ENCODE results near the gene CD84.

Gene CD84

GRCh38 chr1:160544647-160545046, 34.6 kb downstream of the CD84 start:
- no peak overlapping the region for H2BK15ac ChIP-seq (ENCODE audit: low read depth, poor library complexity, severe bottlenecking)
- H2AFZ ChIP-seq (ENCODE audit: low read depth, low read length): no peak overlapping the region
- no peak overlapping the region for H3K23ac ChIP-seq (ENCODE audit: low read length in 2 of 2)
- H2BK5ac ChIP-seq (ENCODE audit: low read depth, low read length, poor library complexity, severe bottlenecking): no peak overlapping the region
- H4K91ac ChIP-seq (ENCODE audit: low read length): no peak overlapping the region
- WGBS: 100% methylated on average over 1 of the region's 1 CpG
- H3K4ac ChIP-seq (ENCODE audit: low read depth in 1 of 2, low read length in 2 of 2): no peak overlapping the region
- no peak overlapping the region for H2BK12ac ChIP-seq (ENCODE audit: low read length in 2 of 2)
- peak; percentile 22 for DNase-seq
- H3K9ac ChIP-seq (ENCODE audit: low read length): no peak overlapping the region
- no peak overlapping the region for H3K14ac ChIP-seq (ENCODE audit: low read length in 2 of 2)
- no peaks in the 10 kb centered on the region for H3K36me3 ChIP-seq (ENCODE audit: control insufficient read depth in 1 of 2, insufficient read depth in 2 of 2, low read depth in 1 of 2, low read length in 2 of 2)
- no peak overlapping the region for H3K18ac ChIP-seq (ENCODE audit: low read depth in 1 of 2, low read length in 2 of 2)
- H3K9me3 ChIP-seq (ENCODE audit: control insufficient read depth, low read length): no peaks in the 10 kb centered on the region
- H3K27me3 ChIP-seq (ENCODE audit: control insufficient read depth in 1 of 2, insufficient read depth in 1 of 2, low read length in 2 of 2): no peaks in the 10 kb centered on the region
- H3K4me2 ChIP-seq (ENCODE audit: low read length, poor library complexity, severe bottlenecking): no peak overlapping the region
- no peak overlapping the region for H3K4me3 ChIP-seq (ENCODE audit: insufficient read depth in 1 of 2, low read depth in 1 of 2, low read length in 2 of 2)
- no peak overlapping the region for H2AK5ac ChIP-seq (ENCODE audit: low read length, severe bottlenecking)
- H3K4me1 ChIP-seq (ENCODE audit: control insufficient read depth, insufficient read depth, low read depth, low read length): peaks cover 5% of the 10 kb centered on the region
- no peak overlapping the region for H3K27ac ChIP-seq (ENCODE audit: low read length, poor library complexity, severe bottlenecking)
- H4K8ac ChIP-seq (ENCODE audit: low read length): no peak overlapping the region
- H3K79me1 ChIP-seq (replicated peaks; ENCODE audit: low read length, poor library complexity, severe bottlenecking): no peaks in the 10 kb centered on the region
- H2BK120ac ChIP-seq (ENCODE audit: low read depth, low read length): no peak overlapping the region

GRCh38 chr1:160542303-160542945, 36.9 kb downstream of the CD84 start:
- Histone ChIP-seq H3K14ac (ENCODE audit: low read length in 2 of 2) (no peak overlapping the region), H4K8ac (ENCODE audit: low read length) (no peak overlapping the region), H2AFZ (ENCODE audit: low read depth, low read length) (no peak overlapping the region), H3K79me1 (replicated peaks; ENCODE audit: low read length, poor library complexity, severe bottlenecking) (no peaks in the 10 kb centered on the region), H2BK5ac (ENCODE audit: low read depth, low read length, poor library complexity, severe bottlenecking) (peak overlapping the region; percentile 48), H3K27ac (ENCODE audit: low read length, poor library complexity, severe bottlenecking) (peak overlapping the region; percentile 96), H3K36me3 (ENCODE audit: control insufficient read depth in 1 of 2, insufficient read depth in 2 of 2, low read depth in 1 of 2, low read length in 2 of 2) (no peaks in the 10 kb centered on the region), H4K91ac (ENCODE audit: low read length) (no peak overlapping the region), H2BK15ac (ENCODE audit: low read depth, poor library complexity, severe bottlenecking) (no peak overlapping the region), H3K9ac (ENCODE audit: low read length) (no peak overlapping the region), H2BK12ac (ENCODE audit: low read length in 2 of 2) (no peak overlapping the region), H3K18ac (ENCODE audit: low read depth in 1 of 2, low read length in 2 of 2) (no peak overlapping the region), H3K4me1 (ENCODE audit: control insufficient read depth, insufficient read depth, low read depth, low read length) (peaks cover 5% of the 10 kb centered on the region), H3K23ac (ENCODE audit: low read length in 2 of 2) (no peak overlapping the region), H2AK5ac (ENCODE audit: low read length, severe bottlenecking) (no peak overlapping the region), H3K4ac (ENCODE audit: low read depth in 1 of 2, low read length in 2 of 2) (no peak overlapping the region), H3K4me3 (ENCODE audit: insufficient read depth in 1 of 2, low read depth in 1 of 2, low read length in 2 of 2) (no peak overlapping the region), H3K9me3 (ENCODE audit: control insufficient read depth, low read length) (no peaks in the 10 kb centered on the region), H3K27me3 (ENCODE audit: control insufficient read depth in 1 of 2, insufficient read depth in 1 of 2, low read length in 2 of 2) (no peaks in the 10 kb centered on the region), H3K4me2 (ENCODE audit: low read length, poor library complexity, severe bottlenecking) (no peak overlapping the region), H2BK120ac (ENCODE audit: low read depth, low read length) (no peak overlapping the region)
- WGBS: 0% methylated on average over 1 of the region's 2 CpGs
- peak; percentile 8 for DNase-seq

- Histone ChIP-seq H3K9ac (ENCODE audit: low read length) (no peak overlapping the region), H2AK5ac (ENCODE audit: low read length, severe bottlenecking) (peak overlapping the region; percentile 90), H3K36me3 (ENCODE audit: control insufficient read depth in 1 of 2, insufficient read depth in 2 of 2, low read depth in 1 of 2, low read length in 2 of 2) (no peaks in the 10 kb centered on the region), H3K27me3 (ENCODE audit: control insufficient read depth in 1 of 2, insufficient read depth in 1 of 2, low read length in 2 of 2) (no peaks in the 10 kb centered on the region), H3K9me3 (ENCODE audit: control insufficient read depth, low read length) (no peaks in the 10 kb centered on the region), H3K4me1 (ENCODE audit: control insufficient read depth, insufficient read depth, low read depth, low read length) (peaks cover 5% of the 10 kb centered on the region), H4K91ac (ENCODE audit: low read length) (peak overlapping the region; percentile 34), H3K14ac (ENCODE audit: low read length in 2 of 2) (no peak overlapping the region), H3K23ac (ENCODE audit: low read length in 2 of 2) (no peak overlapping the region), H2BK120ac (ENCODE audit: low read depth, low read length) (no peak overlapping the region), H3K27ac (ENCODE audit: low read length, poor library complexity, severe bottlenecking) (peak overlapping the region; percentile 92), H3K79me1 (replicated peaks; ENCODE audit: low read length, poor library complexity, severe bottlenecking) (no peaks in the 10 kb centered on the region), H2AFZ (ENCODE audit: low read depth, low read length) (no peak overlapping the region), H3K4ac (ENCODE audit: low read depth in 1 of 2, low read length in 2 of 2) (no peak overlapping the region), H4K8ac (ENCODE audit: low read length) (no peak overlapping the region), H3K4me3 (ENCODE audit: insufficient read depth in 1 of 2, low read depth in 1 of 2, low read length in 2 of 2) (no peak overlapping the region), H2BK12ac (ENCODE audit: low read length in 2 of 2) (no peak overlapping the region), H3K4me2 (ENCODE audit: low read length, poor library complexity, severe bottlenecking) (no peak overlapping the region), H3K18ac (ENCODE audit: low read depth in 1 of 2, low read length in 2 of 2) (no peak overlapping the region), H2BK5ac (ENCODE audit: low read depth, low read length, poor library complexity, severe bottlenecking) (peak overlapping the region; percentile 94), H2BK15ac (ENCODE audit: low read depth, poor library complexity, severe bottlenecking) (no peak overlapping the region)
- WGBS: 62% methylated on average over 1 of the region's 1 CpG
- peak; percentile 17 for DNase-seq
Observed at GRCh38 chr1:160541622-160542302, 37.5 kb downstream of the CD84 start.

- Histone ChIP-seq H3K27ac (ENCODE audit: low read length, poor library complexity, severe bottlenecking) (peak overlapping the region; percentile 92), H3K4me1 (ENCODE audit: control insufficient read depth, insufficient read depth, low read depth, low read length) (peaks cover 5% of the 10 kb centered on the region), H2AK5ac (ENCODE audit: low read length, severe bottlenecking) (peak overlapping the region; percentile 90), H3K4ac (ENCODE audit: low read depth in 1 of 2, low read length in 2 of 2) (no peak overlapping the region), H3K23ac (ENCODE audit: low read length in 2 of 2) (no peak overlapping the region), H2BK120ac (ENCODE audit: low read depth, low read length) (no peak overlapping the region), H3K4me3 (ENCODE audit: insufficient read depth in 1 of 2, low read depth in 1 of 2, low read length in 2 of 2) (no peak overlapping the region), H3K14ac (ENCODE audit: low read length in 2 of 2) (no peak overlapping the region), H4K91ac (ENCODE audit: low read length) (no peak overlapping the region), H2AFZ (ENCODE audit: low read depth, low read length) (no peak overlapping the region), H2BK15ac (ENCODE audit: low read depth, poor library complexity, severe bottlenecking) (no peak overlapping the region), H3K4me2 (ENCODE audit: low read length, poor library complexity, severe bottlenecking) (peak overlapping the region; percentile 25), H3K36me3 (ENCODE audit: control insufficient read depth in 1 of 2, insufficient read depth in 2 of 2, low read depth in 1 of 2, low read length in 2 of 2) (no peaks in the 10 kb centered on the region), H3K9me3 (ENCODE audit: control insufficient read depth, low read length) (peaks cover 2% of the 10 kb centered on the region), H3K18ac (ENCODE audit: low read depth in 1 of 2, low read length in 2 of 2) (no peak overlapping the region), H4K8ac (ENCODE audit: low read length) (no peak overlapping the region), H3K79me1 (replicated peaks; ENCODE audit: low read length, poor library complexity, severe bottlenecking) (no peaks in the 10 kb centered on the region), H3K9ac (ENCODE audit: low read length) (no peak overlapping the region), H2BK12ac (ENCODE audit: low read length in 2 of 2) (no peak overlapping the region), H2BK5ac (ENCODE audit: low read depth, low read length, poor library complexity, severe bottlenecking) (peak overlapping the region; percentile 76), H3K27me3 (ENCODE audit: control insufficient read depth in 1 of 2, insufficient read depth in 1 of 2, low read length in 2 of 2) (no peaks in the 10 kb centered on the region)
- DNase-seq: no peak
Observed at GRCh38 chr1:160540859-160541233, 38.5 kb downstream of the CD84 start.
